GM12878 (cell line): ENCODE results near the gene ANKMY2. TPM values are rescaled to one million over a fixed set of nuclear protein-coding genes. Genes with fewer than 3 reads are reported as not detected.
A peak's percentile ranks its signal among the peaks of the same experiment; 100 is the strongest.

Experiments
- ATF7 ChIP-seq: fragments of 450-650 bp; IDR thresholded peaks from 2 replicates; pipeline ENCODE4 v1.6.1; 2016; ENCODE audit warnings: low read depth, mild to moderate bottlenecking
- CREB1 ChIP-seq: IDR thresholded peaks from 2 replicates; pipeline ENCODE4 v1.6.1; 2012; ENCODE audit warnings: low read depth, mild to moderate bottlenecking, inconsistent platforms
- EED ChIP-seq: sonication (generic); IDR thresholded peaks from 2 replicates; pipeline ENCODE4 v1.6.1; 2016; ENCODE audit warnings: antibody characterized with exemption, low read depth
- KLF5 ChIP-seq: fragments of 450-650 bp; IDR thresholded peaks from 2 replicates; pipeline ENCODE4 v1.6.1; 2014; ENCODE audit warnings: mild to moderate bottlenecking; ENCODE audit not compliant: partially characterized antibody
- LARP7 ChIP-seq: fragments of 450-650 bp; IDR thresholded peaks from 2 replicates; pipeline ENCODE4 v1.6.1; 2017; ENCODE audit warnings: mild to moderate bottlenecking
- MTA3 ChIP-seq: IDR thresholded peaks from 2 replicates; pipeline ENCODE4 v1.6.1; 2012; ENCODE audit warnings: low read length, inconsistent platforms, borderline replicate concordance
- MYC ChIP-seq: IDR thresholded peaks from 2 replicates; pipeline ENCODE4 v1.6.1; 2011; ENCODE audit warnings: mild to moderate bottlenecking, low read length, moderate library complexity, inconsistent platforms; ENCODE audit not compliant: insufficient read depth, insufficient replicate concordance, insufficient read length, severe bottlenecking
- POLR2A ChIP-seq: IDR thresholded peaks from 2 replicates; pipeline ENCODE4 v1.6.1; 2011; ENCODE audit warnings: low read depth, mild to moderate bottlenecking, low read length
- RAD21 ChIP-seq: IDR thresholded peaks from 2 replicates; pipeline ENCODE4 v1.6.1; 2011; ENCODE audit warnings: mild to moderate bottlenecking, low read depth, low read length, moderate library complexity; ENCODE audit not compliant: insufficient read depth
- RELB ChIP-seq: fragments of 450-650 bp; IDR thresholded peaks from 2 replicates; pipeline ENCODE4 v1.6.1; 2017; ENCODE audit warnings: low read depth, mild to moderate bottlenecking, moderate library complexity
- RUNX3 ChIP-seq: IDR thresholded peaks from 2 replicates; pipeline ENCODE4 v1.6.1; 2012; ENCODE audit warnings: low read length, inconsistent platforms
- SREBF1 ChIP-seq: IDR thresholded peaks from 2 replicates; pipeline ENCODE4 v1.6.1; 2012; ENCODE audit warnings: mild to moderate bottlenecking, low read length
- SREBF2 ChIP-seq: IDR thresholded peaks from 2 replicates; pipeline ENCODE4 v1.6.1; 2012; ENCODE audit warnings: mild to moderate bottlenecking, low read length
- SRF ChIP-seq, 2 experiments: IDR thresholded peaks; 2 replicates each; pipeline ENCODE4 v1.6.1; 2011; ENCODE audit warnings: low read depth in 2 of 2, low read length in 2 of 2, mild to moderate bottlenecking in 1 of 2, moderate library complexity in 1 of 2
- SUZ12 ChIP-seq: fragments of 200-600 bp; sonication (generic); IDR thresholded peaks from one replicate; pipeline ENCODE4 v1.6.1; 2018; ENCODE audit warnings: antibody characterized with exemption, mild to moderate bottlenecking; ENCODE audit not compliant: unreplicated experiment
- ZNF24 ChIP-seq: fragments of 450-650 bp; IDR thresholded peaks from 2 replicates; pipeline ENCODE4 v1.6.1; 2017; ENCODE audit warnings: antibody characterized with exemption, mild to moderate bottlenecking
- polyA plus RNA-seq, 11 experiments: library from polyadenylated mRNA; depleted of rRNA in 4 of 11; unstranded in 6 of 11; stranded (reverse) in 5 of 11; fragments of >200 nt; fragmentation: Nextera tagmentation in 4 of 11; fragmentation: Illumina TruSeq in 1 of 11; extraction: Ambion mirVana in 4 of 11; extraction: Trizol in 1 of 11; gene quantifications; 1 replicate in 1 of 11; 2 replicates in 10 of 11; pipeline versions ENCODE4 v1.2.1 to v1.2.3, GENCODE V29; 2011 to 2016; ENCODE audit warnings: inconsistent platforms in 2 of 11, missing spikeins in 2 of 11, low read depth in 1 of 11
- total RNA-seq, 4 experiments: library from RNA; depleted of rRNA in 3 of 4; stranded (reverse); fragments of >200 nt in 3 of 4; fragmentation: Illumina TruSeq in 1 of 4; extraction: Trizol in 1 of 4; gene quantifications; 2 replicates each; pipeline versions ENCODE4 v1.2.1 to v1.2.3, GENCODE V29; 2013 to 2021
- TF ChIP-seq, protein P1 (sequence below): fragments of 450-650 bp; IDR thresholded peaks from 2 replicates; pipeline ENCODE4 v1.6.1; 2017; ENCODE audit warnings: mild to moderate bottlenecking
- TF ChIP-seq, protein P2 (sequence below): IDR thresholded peaks from 2 replicates; pipeline ENCODE4 v1.6.1; 2011; ENCODE audit warnings: low read depth, low read length, improper control_type of control experiment, borderline replicate concordance
- TF ChIP-seq, protein P3 (sequence below): IDR thresholded peaks from 2 replicates; pipeline ENCODE4 v1.6.1; 2012; ENCODE audit warnings: low read depth, low read length, improper control_type of control experiment
- TF ChIP-seq, protein P4 (sequence below): IDR thresholded peaks from 2 replicates; pipeline ENCODE4 v1.6.1; 2012; ENCODE audit warnings: low read length, inconsistent platforms
- TF ChIP-seq, protein P5 (sequence below): fragments of 150-350 bp; IDR thresholded peaks from 2 replicates; pipeline ENCODE4 v1.6.1; 2016; ENCODE audit warnings: low read depth, low read length

The ANKMY2 gene
- total and polyA plus RNA-seq, 10 of the 15 experiments (the other 5 are each of a cell fraction or from before 2014, with no cell fraction given) = 0.10 to 0.48 (median 0.29) TPM

- TF ChIP-seq RAD21 = no peak
- TF ChIP-seq, protein P1, sequence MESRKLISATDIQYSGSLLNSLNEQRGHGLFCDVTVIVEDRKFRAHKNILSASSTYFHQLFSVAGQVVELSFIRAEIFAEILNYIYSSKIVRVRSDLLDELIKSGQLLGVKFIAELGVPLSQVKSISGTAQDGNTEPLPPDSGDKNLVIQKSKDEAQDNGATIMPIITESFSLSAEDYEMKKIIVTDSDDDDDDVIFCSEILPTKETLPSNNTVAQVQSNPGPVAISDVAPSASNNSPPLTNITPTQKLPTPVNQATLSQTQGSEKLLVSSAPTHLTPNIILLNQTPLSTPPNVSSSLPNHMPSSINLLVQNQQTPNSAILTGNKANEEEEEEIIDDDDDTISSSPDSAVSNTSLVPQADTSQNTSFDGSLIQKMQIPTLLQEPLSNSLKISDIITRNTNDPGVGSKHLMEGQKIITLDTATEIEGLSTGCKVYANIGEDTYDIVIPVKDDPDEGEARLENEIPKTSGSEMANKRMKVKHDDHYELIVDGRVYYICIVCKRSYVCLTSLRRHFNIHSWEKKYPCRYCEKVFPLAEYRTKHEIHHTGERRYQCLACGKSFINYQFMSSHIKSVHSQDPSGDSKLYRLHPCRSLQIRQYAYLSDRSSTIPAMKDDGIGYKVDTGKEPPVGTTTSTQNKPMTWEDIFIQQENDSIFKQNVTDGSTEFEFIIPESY = no peak
- no peak for TF ChIP-seq SRF (IDR thresholded peaks at IDR 0.05; ENCODE audit: low read depth in 2 of 2, low read length in 2 of 2)
- no peak for TF ChIP-seq ZNF24
- TF ChIP-seq, protein P2, sequence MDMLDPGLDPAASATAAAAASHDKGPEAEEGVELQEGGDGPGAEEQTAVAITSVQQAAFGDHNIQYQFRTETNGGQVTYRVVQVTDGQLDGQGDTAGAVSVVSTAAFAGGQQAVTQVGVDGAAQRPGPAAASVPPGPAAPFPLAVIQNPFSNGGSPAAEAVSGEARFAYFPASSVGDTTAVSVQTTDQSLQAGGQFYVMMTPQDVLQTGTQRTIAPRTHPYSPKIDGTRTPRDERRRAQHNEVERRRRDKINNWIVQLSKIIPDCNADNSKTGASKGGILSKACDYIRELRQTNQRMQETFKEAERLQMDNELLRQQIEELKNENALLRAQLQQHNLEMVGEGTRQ = no peak
- TF ChIP-seq, protein P3, sequence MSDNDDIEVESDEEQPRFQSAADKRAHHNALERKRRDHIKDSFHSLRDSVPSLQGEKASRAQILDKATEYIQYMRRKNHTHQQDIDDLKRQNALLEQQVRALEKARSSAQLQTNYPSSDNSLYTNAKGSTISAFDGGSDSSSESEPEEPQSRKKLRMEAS = no peak
- no peak for TF ChIP-seq MTA3
- TF ChIP-seq ATF7 = peak; percentile 96
- peak; percentile 92 for TF ChIP-seq SREBF1
- TF ChIP-seq EED = 0 out of 2 replicates have a peak, but pooled peaks have one; percentile 21
- peak; percentile 95 for TF ChIP-seq POLR2A
- TF ChIP-seq RELB = peak; percentile 57
- TF ChIP-seq, protein P4, sequence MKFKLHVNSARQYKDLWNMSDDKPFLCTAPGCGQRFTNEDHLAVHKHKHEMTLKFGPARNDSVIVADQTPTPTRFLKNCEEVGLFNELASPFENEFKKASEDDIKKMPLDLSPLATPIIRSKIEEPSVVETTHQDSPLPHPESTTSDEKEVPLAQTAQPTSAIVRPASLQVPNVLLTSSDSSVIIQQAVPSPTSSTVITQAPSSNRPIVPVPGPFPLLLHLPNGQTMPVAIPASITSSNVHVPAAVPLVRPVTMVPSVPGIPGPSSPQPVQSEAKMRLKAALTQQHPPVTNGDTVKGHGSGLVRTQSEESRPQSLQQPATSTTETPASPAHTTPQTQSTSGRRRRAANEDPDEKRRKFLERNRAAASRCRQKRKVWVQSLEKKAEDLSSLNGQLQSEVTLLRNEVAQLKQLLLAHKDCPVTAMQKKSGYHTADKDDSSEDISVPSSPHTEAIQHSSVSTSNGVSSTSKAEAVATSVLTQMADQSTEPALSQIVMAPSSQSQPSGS = no peak
- no peak for TF ChIP-seq LARP7
- TF ChIP-seq, protein P5, sequence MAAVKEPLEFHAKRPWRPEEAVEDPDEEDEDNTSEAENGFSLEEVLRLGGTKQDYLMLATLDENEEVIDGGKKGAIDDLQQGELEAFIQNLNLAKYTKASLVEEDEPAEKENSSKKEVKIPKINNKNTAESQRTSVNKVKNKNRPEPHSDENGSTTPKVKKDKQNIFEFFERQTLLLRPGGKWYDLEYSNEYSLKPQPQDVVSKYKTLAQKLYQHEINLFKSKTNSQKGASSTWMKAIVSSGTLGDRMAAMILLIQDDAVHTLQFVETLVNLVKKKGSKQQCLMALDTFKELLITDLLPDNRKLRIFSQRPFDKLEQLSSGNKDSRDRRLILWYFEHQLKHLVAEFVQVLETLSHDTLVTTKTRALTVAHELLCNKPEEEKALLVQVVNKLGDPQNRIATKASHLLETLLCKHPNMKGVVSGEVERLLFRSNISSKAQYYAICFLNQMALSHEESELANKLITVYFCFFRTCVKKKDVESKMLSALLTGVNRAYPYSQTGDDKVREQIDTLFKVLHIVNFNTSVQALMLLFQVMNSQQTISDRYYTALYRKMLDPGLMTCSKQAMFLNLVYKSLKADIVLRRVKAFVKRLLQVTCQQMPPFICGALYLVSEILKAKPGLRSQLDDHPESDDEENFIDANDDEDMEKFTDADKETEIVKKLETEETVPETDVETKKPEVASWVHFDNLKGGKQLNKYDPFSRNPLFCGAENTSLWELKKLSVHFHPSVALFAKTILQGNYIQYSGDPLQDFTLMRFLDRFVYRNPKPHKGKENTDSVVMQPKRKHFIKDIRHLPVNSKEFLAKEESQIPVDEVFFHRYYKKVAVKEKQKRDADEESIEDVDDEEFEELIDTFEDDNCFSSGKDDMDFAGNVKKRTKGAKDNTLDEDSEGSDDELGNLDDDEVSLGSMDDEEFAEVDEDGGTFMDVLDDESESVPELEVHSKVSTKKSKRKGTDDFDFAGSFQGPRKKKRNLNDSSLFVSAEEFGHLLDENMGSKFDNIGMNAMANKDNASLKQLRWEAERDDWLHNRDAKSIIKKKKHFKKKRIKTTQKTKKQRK = no peak
- peak; percentile 32 for TF ChIP-seq MYC
- peak; percentile 98 for TF ChIP-seq KLF5
- TF ChIP-seq SREBF2 = no peak
- 0 out of 2 replicates have a peak, but pooled peaks have one; percentile 38 for TF ChIP-seq CREB1
- no peak for TF ChIP-seq SUZ12
- peak; percentile 71 for TF ChIP-seq RUNX3
These were observed at the start of gene ANKMY2, which contains the start of gene BZW2 (continued) for GRCh38 chr7:16645593-16646471.
